Smooth muscle cell (in vitro differentiated cells): Measurements from ENCODE around the gene OR13J1. TPM values are rescaled to one million over a fixed set of nuclear protein-coding genes. Genes with fewer than 3 reads are reported as not detected.

Source experiments
- DNase-seq: peaks from one replicate; lab custom pipeline; 2025; ENCODE audit not compliant: unreplicated experiment; lab: John Stamatoyannopoulos, UW
- H2AFZ ChIP-seq: fragments of 200-600 bp; sonication (generic); 2 replicates; pipeline ENCODE4 v1.6.0; 2016; ENCODE audit warnings: antibody characterized with exemption, low read depth, mild to moderate bottlenecking
- H3F3A ChIP-seq: fragments of 200-600 bp; sonication (generic); 2 replicates; pipeline ENCODE4 v1.6.0; 2017; ENCODE audit warnings: antibody characterized with exemption, low read depth
- H3K27ac ChIP-seq: fragments of 200-600 bp; sonication (generic); 2 replicates; pipeline ENCODE4 v1.5.1; 2016; ENCODE audit warnings: low read depth, mild to moderate bottlenecking
- H3K27me3 ChIP-seq: fragments of 200-600 bp; sonication (generic); 2 replicates; pipeline ENCODE4 v1.6.1; 2016; ENCODE audit warnings: low read depth, mild to moderate bottlenecking
- H3K36me3 ChIP-seq: fragments of 200-600 bp; sonication (generic); 2 replicates; pipeline ENCODE4 v1.5.1; 2016; ENCODE audit warnings: low read depth
- H3K4me1 ChIP-seq: fragments of 200-600 bp; sonication (generic); 2 replicates; pipeline ENCODE4 v1.5.1; 2016; ENCODE audit warnings: low read depth
- H3K4me2 ChIP-seq: fragments of 200-600 bp; sonication (generic); 2 replicates; pipeline ENCODE4 v1.6.0; 2016; ENCODE audit warnings: mild to moderate bottlenecking
- H3K4me3 ChIP-seq: fragments of 200-600 bp; sonication (generic); 2 replicates; pipeline ENCODE4 v1.5.1; 2016; ENCODE audit warnings: mild to moderate bottlenecking
- H3K79me2 ChIP-seq: fragments of 200-600 bp; sonication (generic); 2 replicates; pipeline ENCODE4 v1.6.0; 2016; ENCODE audit warnings: low read depth, mild to moderate bottlenecking
- H3K9ac ChIP-seq: fragments of 200-600 bp; sonication (generic); 2 replicates; pipeline ENCODE4 v1.6.0; 2016; ENCODE audit warnings: low read depth
- H3K9me3 ChIP-seq: fragments of 200-600 bp; sonication (generic); replicated peaks from 2 replicates; pipeline ENCODE4 v1.5.1; 2016; ENCODE audit warnings: low read depth
- H4K20me1 ChIP-seq: fragments of 200-600 bp; sonication (generic); 2 replicates; pipeline ENCODE4 v1.6.0; 2016; ENCODE audit warnings: low read depth
- WGBS: methylation state at CpG from one replicate; pipeline ENCODE4 v1.1.7; 2016; ENCODE audit warnings: low lambda C conversion rate; 5-methylcytosine and 5-hydroxymethylcytosine counted together
- polyA plus RNA-seq: library from polyadenylated mRNA; unstranded; fragments of >200 nt; fragmentation: Nextera tagmentation; extraction: Ambion mirVana; gene quantifications from 2 replicates; pipeline ENCODE4 v1.2.1, GENCODE V29; 2016
- total RNA-seq: library from RNA; depleted of rRNA; stranded (reverse); fragments of >200 nt; gene quantifications from 2 replicates; pipeline ENCODE4 v1.2.3, GENCODE V29; 2014
- TF ChIP-seq, protein P1 (sequence below): fragments of 200-600 bp; sonication (generic); IDR thresholded peaks from 2 replicates; pipeline ENCODE4 v1.5.1; 2017; ENCODE audit warnings: borderline replicate concordance, mild to moderate bottlenecking, antibody characterized with exemption; ENCODE audit not compliant: insufficient read depth, poor library complexity, severe bottlenecking

OR13J1 gene
- total and polyA plus RNA-seq, 2 experiments from 2014 or later: not detected

DNA sequence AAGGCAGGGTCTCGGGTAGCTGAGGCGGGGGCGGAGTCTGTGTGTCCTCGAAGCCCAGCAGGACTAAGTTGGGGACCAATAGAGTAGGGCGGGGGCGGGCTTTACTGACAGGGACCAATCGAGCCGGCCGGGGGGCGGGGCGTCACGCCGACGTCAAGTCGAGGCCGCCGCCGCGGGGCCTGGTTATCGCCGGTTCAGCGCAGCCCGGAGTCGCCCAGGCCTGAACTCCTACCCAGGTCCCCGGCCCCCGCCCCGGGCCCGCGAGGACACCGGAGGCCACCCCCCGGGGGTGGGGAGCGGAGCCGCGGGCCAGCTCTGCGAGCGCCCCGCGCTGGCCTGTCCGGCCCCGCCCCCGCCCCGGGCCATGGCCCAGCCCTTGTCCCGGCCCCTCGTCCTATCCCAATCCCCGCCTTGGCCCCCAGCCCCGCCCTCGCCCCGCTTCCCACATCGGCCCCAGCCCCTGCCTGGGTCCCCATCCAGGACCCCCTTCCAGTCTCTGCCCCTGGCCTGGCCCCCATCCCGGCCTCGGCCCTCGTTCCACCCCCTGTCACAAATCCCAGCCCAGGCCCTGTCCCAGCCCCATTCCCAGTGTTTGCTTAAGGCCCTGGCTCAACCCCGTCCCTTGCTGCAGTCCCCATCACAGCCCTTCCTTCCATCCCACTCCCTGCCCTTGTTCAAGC lies 41.0 kb downstream of the OR13J1 start, which contains the start of gene TMEM8B:
TSS of gene TMEM8B (plus strand) at position 145 of the 680 bp plus-strand sequence. CDS start at position 365, 220 bp downstream.
- peak within 1 kb of the TSS; percentile 91 for H3K9ac ChIP-seq
- H3K27ac ChIP-seq: peak within 1 kb of the TSS; percentile 85
- no peaks in the 10 kb centered on the region for H3K36me3 ChIP-seq
- H3K79me2 ChIP-seq: peaks cover 9% of the 10 kb centered on the region
- TF ChIP-seq, protein P1, sequence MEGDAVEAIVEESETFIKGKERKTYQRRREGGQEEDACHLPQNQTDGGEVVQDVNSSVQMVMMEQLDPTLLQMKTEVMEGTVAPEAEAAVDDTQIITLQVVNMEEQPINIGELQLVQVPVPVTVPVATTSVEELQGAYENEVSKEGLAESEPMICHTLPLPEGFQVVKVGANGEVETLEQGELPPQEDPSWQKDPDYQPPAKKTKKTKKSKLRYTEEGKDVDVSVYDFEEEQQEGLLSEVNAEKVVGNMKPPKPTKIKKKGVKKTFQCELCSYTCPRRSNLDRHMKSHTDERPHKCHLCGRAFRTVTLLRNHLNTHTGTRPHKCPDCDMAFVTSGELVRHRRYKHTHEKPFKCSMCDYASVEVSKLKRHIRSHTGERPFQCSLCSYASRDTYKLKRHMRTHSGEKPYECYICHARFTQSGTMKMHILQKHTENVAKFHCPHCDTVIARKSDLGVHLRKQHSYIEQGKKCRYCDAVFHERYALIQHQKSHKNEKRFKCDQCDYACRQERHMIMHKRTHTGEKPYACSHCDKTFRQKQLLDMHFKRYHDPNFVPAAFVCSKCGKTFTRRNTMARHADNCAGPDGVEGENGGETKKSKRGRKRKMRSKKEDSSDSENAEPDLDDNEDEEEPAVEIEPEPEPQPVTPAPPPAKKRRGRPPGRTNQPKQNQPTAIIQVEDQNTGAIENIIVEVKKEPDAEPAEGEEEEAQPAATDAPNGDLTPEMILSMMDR: no peak
- no peaks in the 10 kb centered on the region for H3K9me3 ChIP-seq
- H2AFZ ChIP-seq: peak within 1 kb of the TSS; percentile 99
- DNase-seq: peak; percentile 96
- no peaks in the 10 kb centered on the region for H4K20me1 ChIP-seq
- H3F3A ChIP-seq: peaks cover 7% of the 10 kb centered on the region
- H3K4me3 ChIP-seq: peak within 1 kb of the TSS; percentile 97
- under 1% methylated on average over 22 of the region's 53 CpGs for WGBS
- H3K4me1 ChIP-seq: peaks cover 8% of the 10 kb centered on the region
- no peaks in the 10 kb centered on the region for H3K27me3 ChIP-seq
- peak within 1 kb of the TSS; percentile 99 for H3K4me2 ChIP-seq

DNA sequence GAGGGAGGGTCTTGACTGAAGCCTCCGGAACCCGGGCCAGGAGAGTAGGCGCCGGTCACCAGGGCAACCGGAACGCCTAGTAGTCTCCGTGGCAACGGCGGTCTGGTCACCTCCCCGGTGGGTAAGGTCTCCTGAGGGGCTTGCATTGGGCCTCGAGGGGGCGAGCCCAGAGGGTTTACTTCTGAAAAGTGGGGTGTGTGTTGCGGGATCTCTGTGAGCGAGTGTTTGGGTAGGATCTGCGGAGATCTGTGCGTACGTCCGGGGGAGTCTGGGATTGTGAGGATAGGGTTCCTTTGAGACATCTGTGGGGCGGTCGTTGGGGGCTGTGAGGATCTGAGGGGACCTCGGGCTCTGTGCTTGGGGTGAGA lies 41.5 kb downstream of the OR13J1 start, which contains the start of gene FAM221B:
TSS of gene FAM221B (minus strand) at position 17 of the 368 bp plus-strand sequence. CDS start 2,571 bp downstream, outside the sequence.
- Histone ChIP-seq H3K36me3 (no peaks in the 10 kb centered on the region), H3K4me1 (peaks cover 8% of the 10 kb centered on the region), H3K79me2 (peaks cover 9% of the 10 kb centered on the region), H3K27me3 (no peaks in the 10 kb centered on the region), H4K20me1 (no peaks in the 10 kb centered on the region), H3K27ac (peak within 1 kb of the TSS; percentile 85), H3K9ac (peak within 1 kb of the TSS; percentile 91), H3F3A (peaks cover 7% of the 10 kb centered on the region), H2AFZ (peak within 1 kb of the TSS; percentile 99), H3K9me3 (no peaks in the 10 kb centered on the region), H3K4me3 (peak within 1 kb of the TSS; percentile 97), H3K4me2 (peak within 1 kb of the TSS; percentile 99)
- TF ChIP-seq, protein P1: no peak
- no peak for DNase-seq
- WGBS: 9% methylated on average over 21 of the region's 21 CpGs

DNA sequence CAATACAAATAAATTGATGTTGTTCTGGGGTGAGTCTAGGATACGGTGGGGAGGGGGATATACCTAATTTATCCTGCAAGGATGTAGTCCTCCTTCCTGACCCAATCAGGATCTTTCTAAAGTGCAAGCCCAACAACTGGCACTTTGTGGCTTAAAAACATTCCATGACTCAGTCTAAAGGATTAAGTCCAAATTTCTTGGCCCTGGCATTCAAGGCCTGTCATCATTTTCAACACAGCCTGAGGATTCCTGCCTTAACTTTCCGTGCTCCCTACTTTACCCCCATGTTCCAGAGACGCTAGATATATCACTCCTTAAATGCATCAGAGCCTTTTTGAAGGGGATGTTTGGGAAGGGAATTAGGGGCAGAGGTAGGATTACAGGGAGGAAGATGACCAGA lies 42.7 kb downstream of the OR13J1 start:
- 34% methylated on average over 3 of the region's 3 CpGs for WGBS
- H2AFZ ChIP-seq: no peak overlapping the region
- peaks cover 7% of the 10 kb centered on the region for H3F3A ChIP-seq
- H3K4me3 ChIP-seq: no peak overlapping the region
- H3K9me3 ChIP-seq: no peaks in the 10 kb centered on the region
- TF ChIP-seq, protein P1: no peak
- DNase-seq: no peak
- no peaks in the 10 kb centered on the region for H3K36me3 ChIP-seq
- H4K20me1 ChIP-seq: no peaks in the 10 kb centered on the region
- H3K27me3 ChIP-seq: no peaks in the 10 kb centered on the region
- H3K4me1 ChIP-seq: peaks cover 8% of the 10 kb centered on the region
- H3K9ac ChIP-seq: no peak overlapping the region
- peaks cover 9% of the 10 kb centered on the region for H3K79me2 ChIP-seq
- peak overlapping the region; percentile 68 for H3K27ac ChIP-seq
- H3K4me2 ChIP-seq: peak overlapping the region; percentile 53
